ENCODE results near the gene NRARP. TPM values are rescaled to one million over a fixed set of nuclear protein-coding genes. Genes with fewer than 3 reads are reported as not detected.
"Not testable (repeated sequence)": the region's sequence is repeated elsewhere in the genome, so short reads cannot be mapped to it uniquely, and the experiment has no call there.

Gene NRARP
- total and polyA plus RNA-seq, 2 donors (not counting 1 experiment from before 2014, with no cell fraction given): 5.7 to 11.5 TPM

- H3K4me3 Mint-ChIP-seq; H3K9me3 Mint-ChIP-seq (ENCODE audit: insufficient read depth); H3K4me3 ChIP-seq (ENCODE audit: control extremely low read depth in 1 of 5, extremely low read depth in 1 of 5, insufficient read depth in 1 of 5, low read depth in 2 of 5, low read length in 4 of 5); H3K4me1 ChIP-seq (ENCODE audit: control insufficient read depth in 2 of 2, insufficient read depth in 2 of 2, low read length in 2 of 2); H3K9ac ChIP-seq (ENCODE audit: low read length); ATAC-seq (ENCODE audit: low read depth); H3K27me3 ChIP-seq (replicated peaks in 1 of 4; ENCODE audit: control extremely low read depth in 1 of 4, control insufficient read depth in 3 of 4, insufficient read depth in 4 of 4, low read length in 3 of 4); H2AFZ ChIP-seq (ENCODE audit: insufficient read depth, low read depth, low read length, poor library complexity, severe bottlenecking); H3K27ac ChIP-seq (ENCODE audit: low read length in 2 of 2); H3K9me3 ChIP-seq (ENCODE audit: control extremely low read depth in 1 of 3, control insufficient read depth in 2 of 3, insufficient read depth in 1 of 3, low read length in 2 of 3); H3K27ac Mint-ChIP-seq; H3K27me3 Mint-ChIP-seq; intact Hi-C loops (cut with micrococcal nuclease); H3K4me1 Mint-ChIP-seq; H3K4me2 ChIP-seq (replicated peaks; ENCODE audit: low read depth, low read length, poor library complexity, severe bottlenecking); DNase-seq: not testable (repeated sequence)
- 61% methylated on average over 3 of the region's 15 CpGs for whole genome bisulfite sequencing (ENCODE audit: insufficient coverage)
- ChIA-PET CTCF (interaction anchor here (0.8 to 3.2 kb wide), 3 partner anchors 26 to 233 kb away, joined by 3 to 13 read pairs (median 4); no protein-coding TSS in a partner anchor), POLR2A (interaction anchor here (0.6 kb wide), 1 partner anchor 174 kb away, joined by 3 read pairs; no protein-coding TSS in a partner anchor)
- peaks cover 31% of the 10 kb centered on the region for H3K79me2 ChIP-seq (ENCODE audit: control insufficient read depth, insufficient read depth, low read length)
- H3K36me3 ChIP-seq (replicated peaks in 1 of 2; ENCODE audit: control extremely low read depth in 1 of 2, control insufficient read depth in 1 of 2, extremely low read depth in 1 of 2, insufficient read depth in 2 of 2, low read length in 1 of 2): peaks cover 0 to 30% of the 10 kb centered on the region in 2 experiments
- H4K20me1 ChIP-seq (ENCODE audit: control insufficient read depth, insufficient read depth, low read length, poor library complexity, severe bottlenecking): peaks cover 19% of the 10 kb centered on the region
- TF ChIP-seq, protein P1, sequence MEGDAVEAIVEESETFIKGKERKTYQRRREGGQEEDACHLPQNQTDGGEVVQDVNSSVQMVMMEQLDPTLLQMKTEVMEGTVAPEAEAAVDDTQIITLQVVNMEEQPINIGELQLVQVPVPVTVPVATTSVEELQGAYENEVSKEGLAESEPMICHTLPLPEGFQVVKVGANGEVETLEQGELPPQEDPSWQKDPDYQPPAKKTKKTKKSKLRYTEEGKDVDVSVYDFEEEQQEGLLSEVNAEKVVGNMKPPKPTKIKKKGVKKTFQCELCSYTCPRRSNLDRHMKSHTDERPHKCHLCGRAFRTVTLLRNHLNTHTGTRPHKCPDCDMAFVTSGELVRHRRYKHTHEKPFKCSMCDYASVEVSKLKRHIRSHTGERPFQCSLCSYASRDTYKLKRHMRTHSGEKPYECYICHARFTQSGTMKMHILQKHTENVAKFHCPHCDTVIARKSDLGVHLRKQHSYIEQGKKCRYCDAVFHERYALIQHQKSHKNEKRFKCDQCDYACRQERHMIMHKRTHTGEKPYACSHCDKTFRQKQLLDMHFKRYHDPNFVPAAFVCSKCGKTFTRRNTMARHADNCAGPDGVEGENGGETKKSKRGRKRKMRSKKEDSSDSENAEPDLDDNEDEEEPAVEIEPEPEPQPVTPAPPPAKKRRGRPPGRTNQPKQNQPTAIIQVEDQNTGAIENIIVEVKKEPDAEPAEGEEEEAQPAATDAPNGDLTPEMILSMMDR (IDR thresholded peaks at IDR 0.05): peak; percentile 43
Observed at GRCh38 chr9:137262173-137262908, 39.7 kb downstream of the NRARP start.

DNA sequence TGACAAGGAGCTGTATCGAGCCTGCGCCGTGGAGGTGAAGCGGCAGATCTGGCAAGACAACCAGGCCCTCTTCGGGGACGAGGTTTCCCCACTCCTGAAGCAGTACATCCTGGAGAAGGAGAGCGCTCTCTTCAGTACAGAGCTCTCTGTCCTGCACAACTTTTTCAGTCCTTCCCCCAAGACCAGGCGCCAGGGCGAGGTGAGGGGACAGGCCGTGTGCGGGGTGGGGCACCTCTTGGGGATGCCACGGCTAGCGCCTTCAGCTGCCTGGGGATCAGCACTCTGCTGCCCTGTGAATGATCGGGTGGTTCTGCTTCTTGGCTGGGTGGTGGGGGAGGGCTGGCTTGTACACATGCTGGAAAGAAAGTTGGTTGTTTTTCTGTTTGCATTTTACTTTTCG lies 45.2 kb downstream of the NRARP start:
- no peak overlapping the region for H3K9ac ChIP-seq (ENCODE audit: low read length)

More for the DNA sequence above, 45.2 kb downstream of the NRARP start:
- Mint-ChIP-seq H3K4me1 (peaks cover 25% of the 10 kb centered on the region), H3K4me3 (peak overlapping the region; percentile 86), H3K27me3 (no peaks in the 10 kb centered on the region), H3K9me3 (ENCODE audit: insufficient read depth) (no peaks in the 10 kb centered on the region), H3K27ac (peak overlapping the region; percentile 26)
- TF ChIP-seq, protein P1 (IDR thresholded peaks at IDR 0.05): no peak
- TF ChIP-seq EZH2 (IDR thresholded peaks at IDR 0.05; ENCODE audit: borderline replicate concordance, insufficient read depth, low read depth, low read length, poor library complexity, severe bottlenecking): no peak
- no peak for ATAC-seq (ENCODE audit: low read depth)
- peaks cover 0 to 17% of the 10 kb centered on the region in 2 experiments for H3K36me3 ChIP-seq (replicated peaks in 1 of 2; ENCODE audit: control extremely low read depth in 1 of 2, control insufficient read depth in 1 of 2, extremely low read depth in 1 of 2, insufficient read depth in 2 of 2, low read length in 1 of 2)
- peaks cover 18% of the 10 kb centered on the region for H4K20me1 ChIP-seq (ENCODE audit: control insufficient read depth, insufficient read depth, low read length, poor library complexity, severe bottlenecking)
- H3K27ac ChIP-seq (ENCODE audit: low read length in 2 of 2): no peak overlapping the region
- 94% methylated on average over 11 of the region's 15 CpGs for WGBS (ENCODE audit: insufficient coverage)
- POLR2A ChIA-PET: interaction anchor here (0.6 to 1.2 kb wide), 3 partner anchors 10 to 124 kb away, joined by 5 to 6 read pairs (median 6); no protein-coding TSS in a partner anchor
- CTCF ChIA-PET: interaction anchor here (1.1 to 3.0 kb wide), 3 partner anchors 17 to 30 kb away, joined by 3 to 18 read pairs (median 8); partner anchors contain the start of genes RNF224 and TUBB4B
- DNase-seq: no peak
- peaks cover 35% of the 10 kb centered on the region for H3K79me2 ChIP-seq (ENCODE audit: control insufficient read depth, insufficient read depth, low read length)
- no peak overlapping the region for H2AFZ ChIP-seq (ENCODE audit: insufficient read depth, low read depth, low read length, poor library complexity, severe bottlenecking)
- H3K4me2 ChIP-seq (replicated peaks; ENCODE audit: low read depth, low read length, poor library complexity, severe bottlenecking): peak overlapping the region; percentile 92
- no peak overlapping the region for H3K4me3 ChIP-seq (ENCODE audit: control extremely low read depth in 1 of 5, extremely low read depth in 1 of 5, insufficient read depth in 1 of 5, low read depth in 2 of 5, low read length in 4 of 5)
- no peaks in the 10 kb centered on the region for H3K9me3 ChIP-seq (ENCODE audit: control extremely low read depth in 1 of 3, control insufficient read depth in 2 of 3, insufficient read depth in 1 of 3, low read length in 2 of 3)
- peaks cover 17 to 27% of the 10 kb centered on the region in 2 donors for H3K4me1 ChIP-seq (ENCODE audit: control insufficient read depth in 2 of 2, insufficient read depth in 2 of 2, low read length in 2 of 2)
- H3K27me3 ChIP-seq (replicated peaks in 1 of 4; ENCODE audit: control extremely low read depth in 1 of 4, control insufficient read depth in 3 of 4, insufficient read depth in 4 of 4, low read length in 3 of 4): no peaks in the 10 kb centered on the region
- intact Hi-C loops (cut with micrococcal nuclease): no loop called here
